C1 segment of cervical spinal cord (tissue), 14 donors: ENCODE data around the gene LSMEM2.

Experiments used
- DNase-seq, 14 donors: peaks; one replicate each; lab custom pipeline; 2025; lab: John Stamatoyannopoulos, UW

The LSMEM2 gene

GRCh38 chr3:50264383-50264963, 14.4 kb upstream of the LSMEM2 start:
- DNase-seq: peak in 12 of 14 donors; percentile 16 to 93 (median 73)

- DNase-seq: peak in 1 of 14 donors; percentile 65
These were observed 13.9 kb upstream of the LSMEM2 start for GRCh38 chr3:50264964-50265485.

GRCh38 chr3:50265571-50265970, 13.3 kb upstream of the LSMEM2 start:
- peak in 1 of 14 donors; percentile 52 for DNase-seq

GRCh38 chr3:50266017-50266416, 12.9 kb upstream of the LSMEM2 start:
- peak in 1 of 14 donors; percentile 38 for DNase-seq

- peak in 1 of 14 donors; percentile 53 for DNase-seq
These were observed 12.1 kb upstream of the LSMEM2 start for GRCh38 chr3:50266836-50267235.

- peak in 11 of 14 donors; percentile 26 to 81 (median 67) for DNase-seq
These were observed 11.5 kb upstream of the LSMEM2 start for GRCh38 chr3:50267280-50267913.

GRCh38 chr3:50268276-50268675, 10.6 kb upstream of the LSMEM2 start:
- peak in 2 of 14 donors; percentile 46 to 54 for DNase-seq

- peak in 9 of 14 donors; percentile 23 to 79 (median 51) for DNase-seq
These were observed 10.0 kb upstream of the LSMEM2 start, which contains the start of gene SEMA3B for GRCh38 chr3:50268703-50269451. Gene SEMA3B, plus strand, starts transcription at chr3:50269147. Its CDS starts 94 bp downstream, at chr3:50269241.

GRCh38 chr3:50269460-50269859, 9.4 kb upstream of the LSMEM2 start:
- DNase-seq: peak in 1 of 14 donors; percentile 25

GRCh38 chr3:50269977-50270413, 8.9 kb upstream of the LSMEM2 start:
- DNase-seq: peak in 1 of 14 donors; percentile 57

- DNase-seq: peak in 4 of 14 donors; percentile 28 to 65 (median 48)
These were observed 8.3 kb upstream of the LSMEM2 start for GRCh38 chr3:50270422-50271224.

- no peak for DNase-seq
These were observed 7.5 kb upstream of the LSMEM2 start for GRCh38 chr3:50271314-50271936.

- DNase-seq: peak in 1 of 14 donors; percentile 15
These were observed 6.4 kb upstream of the LSMEM2 start for GRCh38 chr3:50272538-50272910.

- DNase-seq: peak; percentile 37 to 92 (median 85)
These were observed 5.8 kb upstream of the LSMEM2 start for GRCh38 chr3:50272911-50273688.

GRCh38 chr3:50273689-50274065, 5.2 kb upstream of the LSMEM2 start:
- DNase-seq: peak in 1 of 14 donors; percentile 27

- DNase-seq: peak in 7 of 14 donors; percentile 9 to 43 (median 34)
These were observed 4.3 kb upstream of the LSMEM2 start for GRCh38 chr3:50274371-50275104.

- no peak for DNase-seq
These were observed 3.5 kb upstream of the LSMEM2 start for GRCh38 chr3:50275141-50275995.
